Spleen (tissue), 7 donors: ENCODE measurements around the gene IGFBP7.

Experiments
- POLR2A ChIP-seq, 3 donors: fragments of 450-650 bp; IDR thresholded peaks; one replicate each; pipeline ENCODE4 v1.5.1; 2017; ENCODE audit warnings: antibody characterized with exemption in 3 of 3, mild to moderate bottlenecking in 1 of 3
- POLR2AphosphoS5 ChIP-seq, 3 donors: sonication (generic); formaldehyde crosslinking; IDR thresholded peaks; one replicate each; pipeline ENCODE4 v1.5.1; 2017; ENCODE audit warnings: antibody characterized with exemption in 3 of 3
- TF ChIP-seq, protein P1 (sequence below), 11 experiments: fragments of 200-600 bp in 7 of 11; fragments of 450-650 bp in 4 of 11; sonication (generic) in 4 of 11; IDR thresholded peaks in 8 of 11; conservative IDR thresholded peaks in 3 of 11; 1 replicate in 7 of 11; 2 replicates in 4 of 11; pipeline versions ENCODE4 v1.4.0 to v1.8.0; 2016 to 2021; ENCODE audit warnings: antibody characterized with exemption in 11 of 11, inconsistent platforms in 4 of 11, mild to moderate bottlenecking in 1 of 11
- donor health status: DM: no; HTN: no; CAD: no; lungs with moderate emphysema.
- donor health status: DM: no; HTN: no; CAD: no.
- donor health status: DM: no; HTN: no; CAD: no.

DNA sequence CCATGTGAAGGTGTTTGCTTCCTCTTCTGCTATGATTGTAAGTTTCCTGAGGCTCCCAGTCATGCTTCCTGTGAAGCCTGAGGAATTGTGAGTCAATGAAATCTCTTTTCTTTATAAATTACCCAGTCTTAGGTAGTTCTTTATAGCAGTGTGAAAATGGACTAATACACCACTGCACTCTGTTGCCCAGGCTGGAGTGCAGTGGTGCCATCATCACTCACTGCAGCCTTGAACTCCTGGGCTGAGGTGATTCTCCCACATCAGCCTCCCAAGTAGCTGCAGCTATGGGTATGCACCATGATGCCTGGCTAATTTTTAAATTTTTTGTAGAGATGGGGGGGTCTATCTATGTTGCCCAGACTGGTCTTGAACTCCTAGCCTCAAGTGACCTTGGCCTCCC is 15.8 kb upstream of the IGFBP7 start:
- TF ChIP-seq, protein P1, sequence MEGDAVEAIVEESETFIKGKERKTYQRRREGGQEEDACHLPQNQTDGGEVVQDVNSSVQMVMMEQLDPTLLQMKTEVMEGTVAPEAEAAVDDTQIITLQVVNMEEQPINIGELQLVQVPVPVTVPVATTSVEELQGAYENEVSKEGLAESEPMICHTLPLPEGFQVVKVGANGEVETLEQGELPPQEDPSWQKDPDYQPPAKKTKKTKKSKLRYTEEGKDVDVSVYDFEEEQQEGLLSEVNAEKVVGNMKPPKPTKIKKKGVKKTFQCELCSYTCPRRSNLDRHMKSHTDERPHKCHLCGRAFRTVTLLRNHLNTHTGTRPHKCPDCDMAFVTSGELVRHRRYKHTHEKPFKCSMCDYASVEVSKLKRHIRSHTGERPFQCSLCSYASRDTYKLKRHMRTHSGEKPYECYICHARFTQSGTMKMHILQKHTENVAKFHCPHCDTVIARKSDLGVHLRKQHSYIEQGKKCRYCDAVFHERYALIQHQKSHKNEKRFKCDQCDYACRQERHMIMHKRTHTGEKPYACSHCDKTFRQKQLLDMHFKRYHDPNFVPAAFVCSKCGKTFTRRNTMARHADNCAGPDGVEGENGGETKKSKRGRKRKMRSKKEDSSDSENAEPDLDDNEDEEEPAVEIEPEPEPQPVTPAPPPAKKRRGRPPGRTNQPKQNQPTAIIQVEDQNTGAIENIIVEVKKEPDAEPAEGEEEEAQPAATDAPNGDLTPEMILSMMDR (IDR thresholded peaks at IDR 0.05 in 8 of 11, conservative IDR thresholded peaks at IDR 0.05 in 3 of 11), result no peak
- TF ChIP-seq POLR2AphosphoS5 (IDR thresholded peaks at IDR 0.05) (no peak), POLR2A (IDR thresholded peaks at IDR 0.05) (no peak)
